ENCODE results near the gene FAIM2. TPM values are rescaled to one million over a fixed set of nuclear protein-coding genes. Genes with fewer than 3 reads are reported as not detected.

The FAIM2 gene
- total RNA-seq, 1 donor from 2014 or later: 0.18 TPM

DNA sequence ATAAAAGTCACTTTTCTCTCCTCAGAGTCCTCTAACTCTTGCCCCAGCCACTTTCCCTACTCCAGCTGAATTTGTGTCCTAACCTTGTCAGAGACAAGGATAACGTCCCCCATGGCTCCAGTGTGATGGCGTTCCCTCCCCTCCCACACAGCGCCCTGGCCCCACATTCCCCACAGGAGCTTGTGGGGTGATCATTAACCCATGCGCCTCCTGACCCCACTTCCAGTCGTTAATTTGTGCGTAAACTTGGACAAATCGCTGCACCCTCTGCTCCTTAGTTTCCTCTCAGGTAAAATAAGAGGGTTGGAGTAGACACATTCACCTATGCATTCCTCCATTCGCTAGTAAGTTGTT, 37.9 kb downstream of the FAIM2 start:
- H3K9me3 Mint-ChIP-seq (ENCODE audit: unreplicated experiment): peaks cover 2% of the 10 kb centered on the region
- H3K79me2 ChIP-seq (ENCODE audit: insufficient read depth, low read length): no peaks in the 10 kb centered on the region
- H3K27ac ChIP-seq (ENCODE audit: low read depth, low read length): no peak overlapping the region
- H3K4me3 Mint-ChIP-seq (ENCODE audit: unreplicated experiment): no peak overlapping the region
- H3K36me3 Mint-ChIP-seq (ENCODE audit: low read depth, unreplicated experiment): no peaks in the 10 kb centered on the region
- no peak overlapping the region for H3K9ac ChIP-seq (ENCODE audit: low read length)
- H4K20me1 ChIP-seq (ENCODE audit: insufficient read depth, low read length): no peaks in the 10 kb centered on the region
- no peak overlapping the region for H3K27ac Mint-ChIP-seq (ENCODE audit: unreplicated experiment)
- DNase-seq (ENCODE audit: low read depth) (no peak), FAIRE-seq (no peak)
- H3K4me1 Mint-ChIP-seq (ENCODE audit: low read depth, unreplicated experiment): peaks cover 14% of the 10 kb centered on the region
- peaks cover 8% of the 10 kb centered on the region for H3K27me3 ChIP-seq (ENCODE audit: insufficient read depth, low read length)
- no peak overlapping the region for H3K4me3 ChIP-seq (ENCODE audit: insufficient read depth, low read depth, low read length)
- peaks cover 11% of the 10 kb centered on the region for H3K4me1 ChIP-seq (ENCODE audit: insufficient read depth, low read length)
- no peak overlapping the region for H3K4me2 ChIP-seq (ENCODE audit: low read length)
- H3K9me3 ChIP-seq (ENCODE audit: insufficient read depth, low read depth, low read length): no peaks in the 10 kb centered on the region
- TF ChIP-seq CTCF (IDR thresholded peaks at IDR 0.05; ENCODE audit: insufficient read depth, low read depth, low read length) (no peak), EZH2 (IDR thresholded peaks at IDR 0.05; ENCODE audit: insufficient read depth, low read length) (no peak)
- no peak overlapping the region for H2AFZ ChIP-seq (ENCODE audit: low read depth, low read length)
- H3K36me3 ChIP-seq (ENCODE audit: insufficient read depth, low read length): no peaks in the 10 kb centered on the region
- peaks cover 47% of the 10 kb centered on the region for H3K27me3 Mint-ChIP-seq (ENCODE audit: low read depth, unreplicated experiment)

DNA sequence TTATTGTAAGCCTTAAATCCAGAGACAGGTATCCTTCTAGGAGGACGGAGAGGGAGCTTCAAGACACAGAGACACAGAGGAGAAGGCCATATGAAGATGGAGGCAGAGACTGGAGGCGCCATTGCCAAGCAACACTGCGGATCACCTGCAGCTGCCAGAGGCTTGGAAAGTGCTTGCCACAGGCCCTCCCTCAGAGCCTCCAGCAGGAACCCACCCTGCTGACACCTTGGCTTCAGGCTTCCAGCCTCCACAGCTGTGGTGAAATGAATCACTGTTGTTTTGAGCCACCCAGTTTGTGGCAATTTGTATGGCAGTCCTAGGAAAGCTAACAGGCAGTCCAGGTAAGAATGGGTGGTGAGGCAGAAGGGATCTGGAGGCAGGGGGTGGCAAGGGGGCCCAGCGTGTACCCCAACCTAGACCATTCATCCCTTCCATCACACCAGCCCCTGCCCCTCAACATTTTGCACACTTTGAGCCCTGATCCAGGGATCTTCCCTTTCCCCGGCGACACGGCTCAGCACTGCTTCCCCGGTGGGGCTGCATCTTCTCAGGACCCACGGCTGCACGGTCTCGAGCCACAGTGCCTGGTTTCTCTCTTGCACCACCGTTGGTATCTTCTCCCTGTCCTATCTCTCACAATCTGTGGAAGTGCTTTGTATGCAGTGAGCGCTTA, 38.5 kb downstream of the FAIM2 start:
- H3K4me1 ChIP-seq (ENCODE audit: insufficient read depth, low read length): peaks cover 11% of the 10 kb centered on the region
- no peak overlapping the region for H3K9ac ChIP-seq (ENCODE audit: low read length)
- Mint-ChIP-seq H3K4me1 (ENCODE audit: low read depth, unreplicated experiment) (peaks cover 14% of the 10 kb centered on the region), H3K36me3 (ENCODE audit: low read depth, unreplicated experiment) (no peaks in the 10 kb centered on the region), H3K27ac (ENCODE audit: unreplicated experiment) (no peak overlapping the region), H3K27me3 (ENCODE audit: low read depth, unreplicated experiment) (peaks cover 44% of the 10 kb centered on the region), H3K9me3 (ENCODE audit: unreplicated experiment) (no peaks in the 10 kb centered on the region), H3K4me3 (ENCODE audit: unreplicated experiment) (no peak overlapping the region)
- H3K4me2 ChIP-seq (ENCODE audit: low read length): no peak overlapping the region
- H3K79me2 ChIP-seq (ENCODE audit: insufficient read depth, low read length): no peaks in the 10 kb centered on the region
- H3K4me3 ChIP-seq (ENCODE audit: insufficient read depth, low read depth, low read length): no peak overlapping the region
- no peaks in the 10 kb centered on the region for H4K20me1 ChIP-seq (ENCODE audit: insufficient read depth, low read length)
- TF ChIP-seq CTCF (IDR thresholded peaks at IDR 0.05; ENCODE audit: insufficient read depth, low read depth, low read length): no peak
- TF ChIP-seq EZH2 (IDR thresholded peaks at IDR 0.05; ENCODE audit: insufficient read depth, low read length): no peak
- no peak overlapping the region for H3K27ac ChIP-seq (ENCODE audit: low read depth, low read length)
- no peaks in the 10 kb centered on the region for H3K36me3 ChIP-seq (ENCODE audit: insufficient read depth, low read length)
- no peak for DNase-seq (ENCODE audit: low read depth)
- no peak overlapping the region for H2AFZ ChIP-seq (ENCODE audit: low read depth, low read length)
- FAIRE-seq: no peak
- H3K27me3 ChIP-seq (ENCODE audit: insufficient read depth, low read length): peaks cover 8% of the 10 kb centered on the region
- H3K9me3 ChIP-seq (ENCODE audit: insufficient read depth, low read depth, low read length): no peaks in the 10 kb centered on the region

DNA sequence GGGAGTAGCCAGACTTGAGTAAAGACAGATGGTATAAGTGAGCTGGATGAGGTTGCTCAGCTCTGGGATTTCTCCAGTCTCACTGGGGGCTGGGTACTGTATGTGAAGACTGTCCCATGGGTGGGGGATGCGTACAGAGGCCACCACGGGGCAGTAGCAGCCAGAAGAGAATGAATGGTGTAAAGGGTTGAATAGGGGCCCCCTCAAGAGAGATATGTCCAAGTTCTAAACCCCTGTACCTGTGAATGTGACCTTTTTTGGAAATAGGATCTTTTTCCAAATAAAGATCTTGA, 39.0 kb downstream of the FAIM2 start:
- Histone ChIP-seq H3K36me3 (ENCODE audit: insufficient read depth, low read length) (no peaks in the 10 kb centered on the region), H4K20me1 (ENCODE audit: insufficient read depth, low read length) (no peaks in the 10 kb centered on the region), H3K27ac (ENCODE audit: low read depth, low read length) (no peak overlapping the region), H3K4me1 (ENCODE audit: insufficient read depth, low read length) (peaks cover 9% of the 10 kb centered on the region), H3K4me3 (ENCODE audit: insufficient read depth, low read depth, low read length) (no peak overlapping the region), H2AFZ (ENCODE audit: low read depth, low read length) (no peak overlapping the region), H3K4me2 (ENCODE audit: low read length) (no peak overlapping the region), H3K27me3 (ENCODE audit: insufficient read depth, low read length) (peaks cover 8% of the 10 kb centered on the region), H3K79me2 (ENCODE audit: insufficient read depth, low read length) (no peaks in the 10 kb centered on the region), H3K9me3 (ENCODE audit: insufficient read depth, low read depth, low read length) (no peaks in the 10 kb centered on the region), H3K9ac (ENCODE audit: low read length) (no peak overlapping the region)
- FAIRE-seq (no peak), DNase-seq (ENCODE audit: low read depth) (no peak)
- TF ChIP-seq EZH2 (IDR thresholded peaks at IDR 0.05; ENCODE audit: insufficient read depth, low read length) (no peak), CTCF (IDR thresholded peaks at IDR 0.05; ENCODE audit: insufficient read depth, low read depth, low read length) (no peak)
- Mint-ChIP-seq H3K4me3 (ENCODE audit: unreplicated experiment) (no peak overlapping the region), H3K4me1 (ENCODE audit: low read depth, unreplicated experiment) (peaks cover 14% of the 10 kb centered on the region), H3K27ac (ENCODE audit: unreplicated experiment) (no peak overlapping the region), H3K27me3 (ENCODE audit: low read depth, unreplicated experiment) (peaks cover 42% of the 10 kb centered on the region), H3K36me3 (ENCODE audit: low read depth, unreplicated experiment) (no peaks in the 10 kb centered on the region), H3K9me3 (ENCODE audit: unreplicated experiment) (peaks cover 3% of the 10 kb centered on the region)
